MM.1S (cell line): ENCODE results near the gene ELF4.
A peak's percentile ranks its signal among the peaks of the same experiment; 100 is the strongest.

Experiments
- DNase-seq: peaks from one replicate; pipeline ENCODE4 v3.0.0-alpha.2; 2015
- H2AFZ ChIP-seq: fragments of 300-600 bp; sonication (generic); 2 replicates; pipeline ENCODE4 v1.6.0; 2016; ENCODE audit warnings: antibody characterized with exemption, low read length
- H3F3A ChIP-seq: fragments of 300-600 bp; sonication (generic); 2 replicates; pipeline ENCODE4 v1.6.1; 2016; ENCODE audit warnings: mild to moderate bottlenecking, antibody characterized with exemption, low read length, moderate library complexity, mixed read lengths; ENCODE audit not compliant: insufficient read depth
- H3K27ac ChIP-seq: fragments of 300-600 bp; sonication (generic); 2 replicates; pipeline ENCODE4 v1.5.1; 2016; ENCODE audit warnings: mild to moderate bottlenecking, low read length
- H3K27me3 ChIP-seq: fragments of 300-600 bp; sonication (generic); replicated peaks from 2 replicates; pipeline ENCODE4 v1.6.0; 2016; ENCODE audit warnings: low read length; ENCODE audit not compliant: insufficient read depth
- H3K36me3 ChIP-seq: fragments of 300-600 bp; sonication (generic); replicated peaks from 2 replicates; pipeline ENCODE4 v1.6.1; 2016; ENCODE audit warnings: mild to moderate bottlenecking, low read length, mixed read lengths; ENCODE audit not compliant: insufficient read depth
- H3K4me1 ChIP-seq: fragments of 300-600 bp; sonication (generic); 2 replicates; pipeline ENCODE4 v1.6.1; 2016; ENCODE audit warnings: low read length, mixed read lengths
- H3K4me2 ChIP-seq: fragments of 300-600 bp; sonication (generic); 2 replicates; pipeline ENCODE4 v1.6.0; 2016; ENCODE audit warnings: low read depth, low read length
- H3K4me3 ChIP-seq: fragments of 300-600 bp; sonication (generic); 2 replicates; pipeline ENCODE4 v1.5.1; 2016; ENCODE audit warnings: low read length, mixed read lengths
- H3K79me2 ChIP-seq: fragments of 300-600 bp; sonication (generic); 2 replicates; pipeline ENCODE4 v1.6.1; 2016; ENCODE audit warnings: mixed run types, low read length, mixed read lengths
- H3K9ac ChIP-seq: fragments of 300-600 bp; sonication (generic); 2 replicates; pipeline ENCODE4 v1.6.1; 2016; ENCODE audit warnings: low read length, mixed read lengths
- H3K9me2 ChIP-seq: fragments of 300-600 bp; sonication (generic); replicated peaks from 2 replicates; pipeline ENCODE4 v1.6.1; 2016; ENCODE audit warnings: mild to moderate bottlenecking, low read length, mixed read lengths; ENCODE audit not compliant: insufficient read depth
- H3K9me3 ChIP-seq: fragments of 300-600 bp; sonication (generic); replicated peaks from 2 replicates; pipeline ENCODE4 v1.6.1; 2016; ENCODE audit warnings: mild to moderate bottlenecking, low read length, mixed read lengths; ENCODE audit not compliant: insufficient read depth
- H4K20me1 ChIP-seq: fragments of 300-600 bp; sonication (generic); 2 replicates; pipeline ENCODE4 v1.6.1; 2016; ENCODE audit warnings: mild to moderate bottlenecking, low read length, moderate library complexity, mixed read lengths; ENCODE audit not compliant: insufficient read depth
- CTCF ChIP-seq: fragments of 300-600 bp; sonication (generic); IDR thresholded peaks from 2 replicates; pipeline ENCODE4 v1.5.1; 2016; ENCODE audit warnings: antibody characterized with exemption, low read length, mixed read lengths
- EZH2 ChIP-seq: fragments of 300-600 bp; sonication (generic); optimal IDR thresholded peaks from 2 replicates; pipeline ENCODE3; 2017; ENCODE audit warnings: low read depth, mild to moderate bottlenecking, antibody characterized with exemption, low read length, mixed read lengths
- EZH2phosphoT487 ChIP-seq: fragments of 300-600 bp; sonication (generic); IDR thresholded peaks from 2 replicates; pipeline ENCODE4 v1.6.1; 2018; ENCODE audit warnings: antibody characterized with exemption, low read length

Gene ELF4

GRCh38 chrX:130110379-130111219, at the start of gene ELF4:
Gene ELF4, minus strand, starts transcription at chrX:130110497. Its CDS starts 29,167 bp downstream, at chrX:130081330.
- no peaks in the 10 kb centered on the region for H3K27me3 ChIP-seq
- H3K4me1 ChIP-seq, result no peaks in the 10 kb centered on the region
- H3K27ac ChIP-seq, result no peak within 1 kb of the TSS; the same call in 1 of the 2 replicates
- peak within 1 kb of the TSS; percentile 66 for H3K4me2 ChIP-seq
- TF ChIP-seq EZH2phosphoT487 (no peak), EZH2 (no peak), CTCF (no peak)
- no peaks in the 10 kb centered on the region for H3K9me3 ChIP-seq
- H4K20me1 ChIP-seq, result no peaks in the 10 kb centered on the region
- H3K79me2 ChIP-seq, result peaks cover 33% of the 10 kb centered on the region
- H3K9me2 ChIP-seq, result no peaks in the 10 kb centered on the region
- peak within 1 kb of the TSS; percentile 69 for H3K4me3 ChIP-seq
- DNase-seq, result peak; percentile 55
- H2AFZ ChIP-seq, result peak within 1 kb of the TSS; percentile 63
- no peaks in the 10 kb centered on the region for H3F3A ChIP-seq
- H3K9ac ChIP-seq, result peak within 1 kb of the TSS; percentile 73
- H3K36me3 ChIP-seq, result no peaks in the 10 kb centered on the region

GRCh38 chrX:130159776-130160175, 49.5 kb upstream of the ELF4 start:
- H3K27ac ChIP-seq, result no peak overlapping the region
- H3K9ac ChIP-seq, result no peak overlapping the region
- H3K9me3 ChIP-seq, result no peaks in the 10 kb centered on the region
- H3K4me3 ChIP-seq, result no peak overlapping the region
- peaks cover 37% of the 10 kb centered on the region for H3K79me2 ChIP-seq
- H2AFZ ChIP-seq, result no peak overlapping the region
- H3K36me3 ChIP-seq, result no peaks in the 10 kb centered on the region
- no peaks in the 10 kb centered on the region for H3F3A ChIP-seq
- no peaks in the 10 kb centered on the region for H3K4me1 ChIP-seq
- H3K4me2 ChIP-seq, result no peak overlapping the region
- DNase-seq, result no peak
- TF ChIP-seq EZH2phosphoT487 (no peak), EZH2 (no peak), CTCF (no peak)
- H3K27me3 ChIP-seq, result no peaks in the 10 kb centered on the region
- no peaks in the 10 kb centered on the region for H3K9me2 ChIP-seq
- H4K20me1 ChIP-seq, result no peaks in the 10 kb centered on the region

GRCh38 chrX:130158311-130158710, 48.0 kb upstream of the ELF4 start:
- Histone ChIP-seq H3K27me3 (no peaks in the 10 kb centered on the region), H3K4me1 (no peaks in the 10 kb centered on the region), H4K20me1 (no peaks in the 10 kb centered on the region)

More at GRCh38 chrX:130158311-130158710, 48.0 kb upstream of the ELF4 start:
- Histone ChIP-seq H3K4me3 (no peak overlapping the region), H2AFZ (no peak overlapping the region), H3K27ac (no peak overlapping the region), H3K79me2 (peaks cover 25% of the 10 kb centered on the region), H3K9ac (no peak overlapping the region), H3K9me2 (no peaks in the 10 kb centered on the region), H3F3A (no peaks in the 10 kb centered on the region), H3K4me2 (no peak overlapping the region), H3K9me3 (no peaks in the 10 kb centered on the region), H3K36me3 (no peaks in the 10 kb centered on the region)
- DNase-seq, result no peak
- TF ChIP-seq CTCF (no peak), EZH2phosphoT487 (no peak), EZH2 (no peak)
